Fibroblast of lung (primary cell): ENCODE data around the gene XIRP2. TPM values are rescaled to one million over a fixed set of nuclear protein-coding genes. Genes with fewer than 3 reads are reported as not detected.

ENCODE experiments used
- DNase-seq, 2 donors: peaks; one replicate each; pipeline versions ENCODE4 v3.0.0 to v3.0.0-alpha.2; 2010; ENCODE audit warnings: low read depth in 2 of 2
- H2AFZ ChIP-seq: 2 replicates; pipeline ENCODE4 v1.5.1; 2012; ENCODE audit warnings: low read length, control low read depth, inconsistent platforms
- H3K27ac ChIP-seq: 2 replicates; pipeline ENCODE4 v1.5.1; 2011; ENCODE audit warnings: low read length, control low read depth; ENCODE audit not compliant: insufficient read depth
- H3K27me3 ChIP-seq: 2 replicates; pipeline ENCODE4 v1.5.1; 2011; ENCODE audit warnings: mild to moderate bottlenecking, low read length; ENCODE audit not compliant: control insufficient read depth, insufficient read depth
- H3K36me3 ChIP-seq: 2 replicates; pipeline ENCODE4 v1.5.1; 2011; ENCODE audit warnings: low read length; ENCODE audit not compliant: control insufficient read depth, insufficient read depth
- H3K4me1 ChIP-seq: 2 replicates; pipeline ENCODE4 v1.5.1; 2011; ENCODE audit warnings: low read length; ENCODE audit not compliant: control insufficient read depth, insufficient read depth; ENCODE audit errors: extremely low read depth
- H3K4me2 ChIP-seq: 2 replicates; pipeline ENCODE4 v1.5.1; 2011; ENCODE audit warnings: low read length, control low read depth; ENCODE audit not compliant: insufficient read depth; ENCODE audit errors: extremely low read depth
- H3K4me3 ChIP-seq, 4 experiments: fragments of 200-600 bp in 1 of 4; sonication (generic) in 1 of 4; replicated peaks in 1 of 4; 2 replicates each; pipeline ENCODE4 v1.5.1; 2011 to 2016; ENCODE audit warnings: low read length in 4 of 4, low read depth in 3 of 4, mild to moderate bottlenecking in 3 of 4, control low read depth in 2 of 4, inconsistent platforms in 1 of 4, mixed read lengths in 1 of 4; ENCODE audit not compliant: insufficient read depth in 1 of 4; ENCODE audit errors: control extremely low read depth in 1 of 4
- H3K79me2 ChIP-seq: 2 replicates; pipeline ENCODE4 v1.5.1; 2012; ENCODE audit warnings: mild to moderate bottlenecking, low read length, inconsistent platforms; ENCODE audit not compliant: control insufficient read depth, insufficient read depth
- H3K9ac ChIP-seq: 2 replicates; pipeline ENCODE4 v1.5.1; 2011; ENCODE audit warnings: mild to moderate bottlenecking, low read length, control low read depth; ENCODE audit not compliant: insufficient read depth
- H3K9me3 ChIP-seq: 2 replicates; pipeline ENCODE4 v1.5.1; 2012; ENCODE audit warnings: low read depth, low read length; ENCODE audit not compliant: control insufficient read depth, insufficient read depth
- H4K20me1 ChIP-seq: 2 replicates; pipeline ENCODE4 v1.5.1; 2011; ENCODE audit warnings: low read length; ENCODE audit not compliant: control insufficient read depth, insufficient read depth; ENCODE audit errors: extremely low read depth
- CTCF ChIP-seq, 2 donors: IDR thresholded peaks in 1 of 2; conservative IDR thresholded peaks in 1 of 2; 1 replicate in 1 of 2; 2 replicates in 1 of 2; pipeline ENCODE4 v1.5.1; 2011 to 2012; ENCODE audit warnings: low read length in 2 of 2, control low read depth in 1 of 2, inconsistent platforms in 1 of 2, low read depth in 1 of 2, mild to moderate bottlenecking in 1 of 2
- EZH2 ChIP-seq: IDR thresholded peaks from 2 replicates; pipeline ENCODE4 v1.5.1; 2012; ENCODE audit warnings: low read length, control low read depth, mild to moderate bottlenecking; ENCODE audit errors: missing control alignments
- polyA plus RNA-seq, 2 donors: library from polyadenylated mRNA; depleted of rRNA in 1 of 2; stranded (reverse) in 1 of 2; unstranded in 1 of 2; fragments of >200 nt; gene quantifications; 2 replicates each; pipeline ENCODE4 v1.2.1, GENCODE V29; 2011 to 2012; ENCODE audit warnings: missing spikeins in 1 of 2
- total RNA-seq: library from RNA; depleted of rRNA; stranded (reverse); fragments of >200 nt; gene quantifications from 2 replicates; pipeline ENCODE4 v1.2.1, GENCODE V29; 2014

The XIRP2 gene
- total and polyA plus RNA-seq, 2 donors (not counting 1 experiment from before 2014, with no cell fraction given): 1.1 to 2.0 TPM

- peak; percentile 44 to 91 for DNase-seq
- TF ChIP-seq CTCF (conservative IDR thresholded peaks at IDR 0.05 in 1 of 2, IDR thresholded peaks at IDR 0.05 in 1 of 2; ENCODE audit: low read depth in 1 of 2, low read length in 2 of 2): no peak
- H3K79me2 ChIP-seq: no peaks in the 10 kb centered on the region
- H4K20me1 ChIP-seq: no peaks in the 10 kb centered on the region
- H3K27me3 ChIP-seq: no peaks in the 10 kb centered on the region
- no peaks in the 10 kb centered on the region for H3K36me3 ChIP-seq
- H3K27ac ChIP-seq: peak overlapping the region; percentile 39
- H3K4me1 ChIP-seq: peaks cover 15% of the 10 kb centered on the region
- peak overlapping the region; percentile 48 for H2AFZ ChIP-seq
- peak overlapping the region in 1 of 4 experiments; percentile 25 for H3K4me3 ChIP-seq
- H3K9ac ChIP-seq: no peak overlapping the region
- no peak overlapping the region for H3K4me2 ChIP-seq
- no peaks in the 10 kb centered on the region for H3K9me3 ChIP-seq
These were observed 304.6 kb downstream of the XIRP2 start for GRCh38 chr2:167192833-167193232.

DNA sequence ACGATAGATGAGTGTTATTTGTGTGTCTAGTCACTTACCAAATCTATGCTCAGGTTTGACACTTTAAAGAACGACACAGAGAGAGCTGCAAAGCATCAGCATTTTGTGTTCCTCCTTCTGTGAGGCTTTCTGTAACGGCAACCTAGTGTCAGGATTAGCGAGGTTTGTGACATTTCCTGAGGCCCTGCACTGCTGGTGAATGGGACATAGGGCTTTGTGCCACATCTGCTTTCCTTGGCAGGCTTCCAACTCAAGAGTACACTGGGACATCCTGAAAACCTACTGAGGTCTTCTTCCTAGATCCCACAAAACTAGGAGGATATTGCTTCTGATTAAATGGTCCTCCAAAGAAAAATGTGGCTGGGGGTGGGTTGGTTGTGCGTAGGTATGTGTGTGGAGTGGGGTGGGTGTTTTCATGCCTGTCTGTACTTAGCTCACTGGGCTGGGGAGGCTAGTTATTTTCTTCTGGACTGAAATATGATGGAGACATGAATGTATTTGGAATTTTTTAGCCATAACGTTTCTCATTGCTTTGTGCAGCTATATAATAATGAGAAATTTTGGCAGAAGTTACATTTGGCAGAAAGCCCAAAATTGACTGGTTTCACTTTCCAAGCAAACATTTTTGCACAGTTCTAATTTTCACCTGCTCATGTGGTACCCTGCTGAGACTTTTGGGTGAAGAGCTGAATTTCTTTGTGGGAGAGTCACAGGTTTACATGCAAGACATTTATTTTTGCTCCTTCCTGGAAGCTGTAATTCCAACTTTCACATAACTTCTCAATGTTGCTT is 308.4 kb downstream of the XIRP2 start:
- H3K9ac ChIP-seq: no peak overlapping the region
- H3K4me3 ChIP-seq: no peak overlapping the region
- H3K9me3 ChIP-seq: no peaks in the 10 kb centered on the region
- peak; percentile 60 to 78 for DNase-seq
- no peak for TF ChIP-seq CTCF (conservative IDR thresholded peaks at IDR 0.05 in 1 of 2, IDR thresholded peaks at IDR 0.05 in 1 of 2; ENCODE audit: low read depth in 1 of 2, low read length in 2 of 2)
- H3K36me3 ChIP-seq: no peaks in the 10 kb centered on the region
- peak overlapping the region; percentile 12 for H3K27ac ChIP-seq
- H4K20me1 ChIP-seq: no peaks in the 10 kb centered on the region
- no peaks in the 10 kb centered on the region for H3K27me3 ChIP-seq
- H2AFZ ChIP-seq: peak overlapping the region; percentile 45
- H3K4me2 ChIP-seq: peak overlapping the region; percentile 73
- H3K79me2 ChIP-seq: no peaks in the 10 kb centered on the region
- H3K4me1 ChIP-seq: peaks cover 15% of the 10 kb centered on the region

- no peaks in the 10 kb centered on the region for H3K27me3 ChIP-seq
- TF ChIP-seq CTCF (conservative IDR thresholded peaks at IDR 0.05 in 1 of 2, IDR thresholded peaks at IDR 0.05 in 1 of 2; ENCODE audit: low read depth in 1 of 2, low read length in 2 of 2) (no peak), EZH2 (no peak)
- DNase-seq: peak in 1 of 2 donors; percentile 71
These were observed 309.7 kb downstream of the XIRP2 start for GRCh38 chr2:167198009-167198408.

More at GRCh38 chr2:167198009-167198408, 309.7 kb downstream of the XIRP2 start:
- no peak overlapping the region for H2AFZ ChIP-seq
- H3K9me3 ChIP-seq: no peaks in the 10 kb centered on the region
- H4K20me1 ChIP-seq: no peaks in the 10 kb centered on the region
- no peak overlapping the region for H3K4me3 ChIP-seq
- H3K79me2 ChIP-seq: no peaks in the 10 kb centered on the region
- no peak overlapping the region for H3K9ac ChIP-seq
- no peak overlapping the region for H3K4me2 ChIP-seq
- no peak overlapping the region for H3K27ac ChIP-seq
- H3K4me1 ChIP-seq: peaks cover 11% of the 10 kb centered on the region
- no peaks in the 10 kb centered on the region for H3K36me3 ChIP-seq
